Measurements from ENCODE around the gene CREB3L2.

DNA sequence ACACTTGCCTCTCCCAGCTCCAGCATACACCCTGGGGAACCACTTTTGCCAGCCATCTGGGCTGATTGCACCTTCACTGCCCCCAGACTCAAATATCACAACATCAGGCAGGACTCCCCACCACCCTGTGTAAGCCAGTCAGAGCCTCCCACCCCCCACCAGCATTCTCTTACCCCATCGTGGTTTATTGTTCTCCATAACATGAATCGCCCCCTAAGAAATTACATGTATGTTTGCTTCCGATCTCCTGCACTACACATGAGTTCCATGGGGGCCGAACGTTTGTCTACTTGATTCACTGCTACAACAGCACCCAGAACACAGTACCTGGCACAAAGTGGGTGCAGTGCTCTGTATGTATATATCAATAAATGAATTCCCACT is 39.4 kb downstream of the CREB3L2 start:
- TF ChIP-seq POLR2A (IDR thresholded peaks at IDR 0.05): no peak
- TF ChIP-seq, protein P1, sequence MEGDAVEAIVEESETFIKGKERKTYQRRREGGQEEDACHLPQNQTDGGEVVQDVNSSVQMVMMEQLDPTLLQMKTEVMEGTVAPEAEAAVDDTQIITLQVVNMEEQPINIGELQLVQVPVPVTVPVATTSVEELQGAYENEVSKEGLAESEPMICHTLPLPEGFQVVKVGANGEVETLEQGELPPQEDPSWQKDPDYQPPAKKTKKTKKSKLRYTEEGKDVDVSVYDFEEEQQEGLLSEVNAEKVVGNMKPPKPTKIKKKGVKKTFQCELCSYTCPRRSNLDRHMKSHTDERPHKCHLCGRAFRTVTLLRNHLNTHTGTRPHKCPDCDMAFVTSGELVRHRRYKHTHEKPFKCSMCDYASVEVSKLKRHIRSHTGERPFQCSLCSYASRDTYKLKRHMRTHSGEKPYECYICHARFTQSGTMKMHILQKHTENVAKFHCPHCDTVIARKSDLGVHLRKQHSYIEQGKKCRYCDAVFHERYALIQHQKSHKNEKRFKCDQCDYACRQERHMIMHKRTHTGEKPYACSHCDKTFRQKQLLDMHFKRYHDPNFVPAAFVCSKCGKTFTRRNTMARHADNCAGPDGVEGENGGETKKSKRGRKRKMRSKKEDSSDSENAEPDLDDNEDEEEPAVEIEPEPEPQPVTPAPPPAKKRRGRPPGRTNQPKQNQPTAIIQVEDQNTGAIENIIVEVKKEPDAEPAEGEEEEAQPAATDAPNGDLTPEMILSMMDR (IDR thresholded peaks at IDR 0.05): no peak
